GM18505 (cell line): Measurements from ENCODE around the gene GON7.

Experiments
- ATAC-seq: cut with Tn5 transposase; IDR thresholded peaks from one replicate; pipeline ENCODE4 v1.9.1; 2021; ENCODE audit not compliant: unreplicated experiment
- POLR2A ChIP-seq: IDR thresholded peaks from 4 replicates; pipeline ENCODE4 v1.6.1; 2011; ENCODE audit warnings: borderline replicate concordance; ENCODE audit not compliant: insufficient read depth, insufficient read length; ENCODE audit errors: extremely low read depth

The GON7 gene

DNA sequence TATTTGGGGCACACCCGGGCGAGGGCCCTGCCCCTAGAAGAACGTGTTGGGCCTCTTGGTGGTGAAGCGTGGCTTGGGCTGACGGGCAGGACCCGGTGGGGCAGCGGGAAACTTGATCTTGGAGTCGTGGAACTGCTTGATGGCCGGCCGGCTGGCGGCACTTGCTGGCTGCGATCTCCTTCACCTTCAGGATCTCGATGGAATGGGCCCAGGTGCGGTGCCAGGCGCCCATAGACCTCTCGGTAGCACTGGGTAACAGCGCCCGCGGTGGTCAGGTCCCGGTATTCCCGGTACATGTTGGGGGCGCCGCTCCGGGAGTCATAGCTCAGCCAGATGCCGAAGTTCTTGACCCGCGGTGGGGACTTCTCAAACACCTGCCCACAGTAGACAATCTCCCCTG, 16.7 kb upstream of the GON7 start:
- TF ChIP-seq POLR2A: no peak
- ATAC-seq: no peak

- TF ChIP-seq POLR2A: no peak
- no peak for ATAC-seq
Observed at GRCh38 chr14:93220509-93220908, 13.6 kb upstream of the GON7 start.

GRCh38 chr14:93219103-93219726, 12.3 kb upstream of the GON7 start:
- ATAC-seq: peak; percentile 69
- TF ChIP-seq POLR2A: no peak

DNA sequence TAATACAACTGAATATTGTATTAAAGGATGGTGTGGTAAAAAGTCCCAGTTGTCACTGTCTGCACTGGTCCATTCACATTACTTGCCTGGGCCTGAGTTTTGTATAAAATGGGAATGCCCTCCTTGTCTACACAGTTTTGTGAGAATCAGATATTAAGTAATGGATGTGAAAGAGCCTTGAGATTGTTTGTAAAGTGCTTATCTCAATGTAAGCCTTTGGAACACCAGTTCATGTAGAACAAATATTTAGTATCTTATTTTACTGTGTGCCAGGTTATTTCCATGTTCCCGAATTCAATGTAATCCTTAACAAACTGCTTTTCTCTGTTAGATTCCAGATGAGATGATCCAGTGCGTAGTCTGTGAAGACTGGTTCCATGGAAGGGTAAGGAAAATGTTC, 7.7 kb upstream of the GON7 start:
- no peak for TF ChIP-seq POLR2A
- no peak for ATAC-seq

- peak; percentile 76 for ATAC-seq
- no peak for TF ChIP-seq POLR2A
Observed at GRCh38 chr14:93212432-93212831, 5.6 kb upstream of the GON7 start.

GRCh38 chr14:93207468-93208308, 823 bp upstream of the GON7 start:
- peak; percentile 36 for ATAC-seq
- TF ChIP-seq POLR2A: no peak

DNA sequence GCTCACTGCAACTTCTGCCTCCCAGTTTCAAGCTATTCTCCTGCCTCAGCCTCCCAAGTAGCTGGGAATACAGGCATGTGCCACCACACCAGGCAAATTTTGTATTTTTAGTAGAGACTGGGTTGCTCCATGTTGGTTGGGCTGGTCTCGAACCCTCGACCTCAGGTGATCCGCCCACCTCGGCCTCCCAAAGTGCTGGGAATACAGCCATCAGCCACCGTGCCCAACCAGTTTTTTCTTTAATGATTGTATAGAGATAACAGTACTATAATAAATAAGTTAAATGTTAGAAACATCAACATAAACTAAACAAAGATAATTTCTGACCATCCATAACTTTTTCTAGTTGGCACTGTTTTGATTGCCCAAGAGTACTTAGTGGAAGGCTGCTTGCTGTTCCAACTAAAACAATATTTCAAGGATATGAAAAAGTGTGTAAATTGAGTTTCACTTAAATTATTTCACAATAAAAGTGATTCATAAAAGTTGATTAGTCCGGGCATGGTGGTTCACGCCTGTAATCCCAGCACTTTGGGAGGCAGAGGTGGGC, 5.6 kb downstream of the GON7 start:
- no peak for TF ChIP-seq POLR2A
- ATAC-seq: no peak

DNA sequence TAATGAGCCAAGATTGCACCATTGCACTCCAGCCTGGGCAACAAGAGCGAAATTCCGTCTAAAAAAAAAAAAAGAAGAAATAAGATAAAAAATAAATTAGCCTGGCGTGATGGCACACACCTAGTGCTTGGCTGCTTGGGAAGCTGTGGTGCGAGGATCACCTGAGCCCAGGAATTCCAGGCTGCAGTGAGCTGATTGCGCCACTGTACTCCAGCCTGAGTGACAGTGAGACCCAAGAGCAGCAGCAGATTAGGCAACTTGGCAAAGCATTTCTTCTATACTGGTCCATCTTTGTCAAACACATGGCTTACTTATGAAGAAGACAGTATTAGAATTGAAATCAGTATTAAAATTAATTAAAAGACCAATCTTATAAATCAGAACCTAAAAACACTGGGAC, 6.3 kb downstream of the GON7 start:
- no peak for ATAC-seq
- TF ChIP-seq POLR2A: no peak

DNA sequence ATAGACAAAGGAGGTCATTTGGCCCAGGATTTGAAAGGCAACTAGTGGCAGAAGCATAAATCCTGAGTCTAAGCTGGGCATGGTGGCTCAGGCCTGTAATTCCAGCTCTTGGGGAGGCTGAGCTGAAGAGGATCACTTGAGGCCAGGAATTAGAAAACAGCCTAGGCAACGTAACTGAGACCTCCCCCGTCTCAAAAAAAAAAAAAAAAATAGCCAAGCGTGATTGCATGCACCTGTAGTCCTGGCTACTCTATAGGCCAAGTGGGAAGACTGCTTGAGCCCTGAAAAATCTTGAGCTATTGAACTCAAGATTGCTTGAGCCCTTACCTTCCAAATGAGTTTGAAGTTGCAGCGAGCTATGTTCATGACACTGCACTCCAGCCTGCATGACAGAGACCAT, 7.8 kb downstream of the GON7 start:
- no peak for ATAC-seq
- TF ChIP-seq POLR2A: no peak

- ATAC-seq: no peak
- no peak for TF ChIP-seq POLR2A
Observed at GRCh38 chr14:93195316-93195999, 11.4 kb downstream of the GON7 start.

DNA sequence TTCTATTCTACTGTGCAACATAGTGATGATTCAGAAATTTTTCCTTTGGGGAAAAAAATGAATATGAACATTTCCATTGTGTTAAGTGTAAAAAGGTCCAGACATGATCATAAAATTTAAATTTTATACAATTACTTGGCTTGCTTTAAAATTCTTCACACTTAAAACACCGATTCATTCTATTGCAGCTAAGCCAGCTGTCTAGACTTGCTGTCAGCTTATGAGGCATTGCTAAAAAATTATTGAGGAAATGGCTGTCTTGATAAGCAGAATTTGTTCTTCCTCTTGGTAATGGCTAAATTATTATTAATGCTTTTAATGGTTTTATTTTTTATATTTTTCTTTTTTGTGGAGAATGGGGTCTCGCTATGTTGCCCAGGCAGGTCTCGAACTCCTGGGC, 19.9 kb downstream of the GON7 start:
- ATAC-seq: no peak
- TF ChIP-seq POLR2A: no peak

DNA sequence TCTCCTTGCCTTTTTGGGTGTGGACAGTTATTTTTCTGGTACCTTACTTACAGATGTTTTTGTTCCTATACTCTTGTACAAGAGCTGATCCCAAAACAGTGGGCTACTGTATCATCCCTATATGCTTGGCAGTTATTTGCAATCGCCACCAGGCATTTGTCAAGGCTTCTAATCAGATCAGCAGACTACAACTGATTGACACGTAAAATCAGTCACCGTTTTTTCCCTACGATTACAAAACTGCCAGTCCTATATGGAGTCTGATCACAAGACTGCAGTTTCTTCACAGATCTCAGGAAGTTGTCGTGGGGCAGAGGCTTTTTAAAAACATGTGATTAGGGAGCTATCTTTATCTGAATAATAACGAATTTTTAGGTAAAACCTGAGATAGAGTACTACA, 20.4 kb downstream of the GON7 start:
- no peak for TF ChIP-seq POLR2A
- no peak for ATAC-seq

GRCh38 chr14:93185349-93185720, 21.5 kb downstream of the GON7 start:
- no peak for ATAC-seq
- TF ChIP-seq POLR2A: no peak
